HEK293T (cell line): Measurements from ENCODE around the gene DNAL4.

Experiments
- CTBP1 ChIP-seq: fragments of 450-650 bp; IDR thresholded peaks from 2 replicates; pipeline ENCODE4 v1.6.1; 2016; ENCODE audit warnings: borderline replicate concordance
- FOXA1 ChIP-seq: fragments of 450-650 bp; IDR thresholded peaks from 2 replicates; pipeline ENCODE4 v1.6.1; 2016; ENCODE audit warnings: mild to moderate bottlenecking
- FOXK2 ChIP-seq: fragments of 450-650 bp; IDR thresholded peaks from 2 replicates; pipeline ENCODE4 v1.6.1; 2016; ENCODE audit warnings: mild to moderate bottlenecking
- FOXM1 ChIP-seq: fragments of 450-650 bp; IDR thresholded peaks from 2 replicates; pipeline ENCODE4 v1.6.1; 2017; ENCODE audit warnings: mild to moderate bottlenecking, borderline replicate concordance
- NFRKB ChIP-seq: fragments of 450-650 bp; IDR thresholded peaks from 2 replicates; pipeline ENCODE4 v1.6.1; 2016; ENCODE audit warnings: mild to moderate bottlenecking, moderate library complexity
- PKNOX1 ChIP-seq: fragments of 450-650 bp; IDR thresholded peaks from 2 replicates; pipeline ENCODE4 v1.6.1; 2016
- SP1 ChIP-seq: fragments of 450-650 bp; IDR thresholded peaks from 2 replicates; pipeline ENCODE4 v1.6.1; 2017
- SUZ12 ChIP-seq: fragments of 450-650 bp; IDR thresholded peaks from 2 replicates; pipeline ENCODE4 v1.6.1; 2016; ENCODE audit warnings: mild to moderate bottlenecking
- TARDBP ChIP-seq: fragments of 450-650 bp; IDR thresholded peaks from 2 replicates; pipeline ENCODE4 v1.6.1; 2016

- TF ChIP-seq NFRKB, result no peak
- no peak for TF ChIP-seq FOXK2
- no peak for TF ChIP-seq FOXM1
- no peak for TF ChIP-seq SUZ12
- no peak for TF ChIP-seq FOXA1
- no peak for TF ChIP-seq PKNOX1
- TF ChIP-seq TARDBP, result no peak
- TF ChIP-seq CTBP1, result no peak
- TF ChIP-seq SP1, result no peak
Measured at GRCh38 chr22:38802671-38803121, 8.8 kb upstream of the DNAL4 start.
